K562 (cell line): Measurements from ENCODE around the gene CRTC3.

Experiments used
- ATF6 ChIP-seq: sonication (generic); formaldehyde crosslinking; IDR thresholded peaks from 2 replicates; pipeline ENCODE4 v1.4.0; 2020; ENCODE audit warnings: mild to moderate bottlenecking, missing genetic modification reagents
- CAMTA2 ChIP-seq: fragments of 250-450 bp; sonication (Bioruptor Pico); conservative IDR thresholded peaks from 2 replicates; pipeline ENCODE4 v1.5.1; 2022
- CREB1 ChIP-seq, 2 experiments: sonication (generic) in 1 of 2; formaldehyde crosslinking in 1 of 2; IDR thresholded peaks; 2 replicates each; pipeline versions ENCODE4 v1.6.1 to v1.8.0; 2012 to 2022; ENCODE audit warnings: inconsistent platforms in 1 of 2, mild to moderate bottlenecking in 1 of 2, missing genetic modification reagents in 1 of 2, moderate library complexity in 1 of 2
- GABPB1 ChIP-seq: sonication (generic); formaldehyde crosslinking; IDR thresholded peaks from 2 replicates; pipeline ENCODE4 v1.8.0; 2022; ENCODE audit warnings: mild to moderate bottlenecking, missing genetic modification reagents
- HMGXB4 ChIP-seq: sonication (generic); formaldehyde crosslinking; IDR thresholded peaks from 2 replicates; pipeline ENCODE4 v1.8.1; 2023; ENCODE audit warnings: mild to moderate bottlenecking, missing genetic modification reagents
- MXI1 ChIP-seq: IDR thresholded peaks from 2 replicates; pipeline ENCODE4 v1.6.1; 2011; ENCODE audit warnings: low read depth, mild to moderate bottlenecking, improper control_type of control experiment, low read length
- TCF7L2 ChIP-seq: fragments of 150-350 bp; IDR thresholded peaks from 2 replicates; pipeline ENCODE4 v1.6.1; 2016; ENCODE audit warnings: low read depth, mild to moderate bottlenecking, low read length, moderate library complexity
- TFAM ChIP-seq: fragments of 250-450 bp; sonication (Bioruptor Pico); conservative IDR thresholded peaks from 2 replicates; pipeline ENCODE4 v1.5.0; 2021; ENCODE audit warnings: mild to moderate bottlenecking, moderate library complexity
- UBTF ChIP-seq, 2 experiments: IDR thresholded peaks; 2 replicates each; pipeline ENCODE4 v1.6.1; 2012; ENCODE audit warnings: improper control_type of control experiment in 2 of 2, low read depth in 2 of 2, low read length in 2 of 2, borderline replicate concordance in 1 of 2
- TF ChIP-seq, protein P1 (sequence below), 3 experiments: IDR thresholded peaks in 2 of 3; conservative IDR thresholded peaks in 1 of 3; 2 replicates each; pipeline ENCODE4 v1.5.1; 2011 to 2012; ENCODE audit warnings: low read length in 3 of 3, mild to moderate bottlenecking in 3 of 3, control low read depth in 2 of 3, improper control_type of control experiment in 1 of 3, inconsistent platforms in 1 of 3, low read depth in 1 of 3, mixed read lengths in 1 of 3, moderate library complexity in 1 of 3; ENCODE audit not compliant: insufficient read depth in 2 of 3

DNA sequence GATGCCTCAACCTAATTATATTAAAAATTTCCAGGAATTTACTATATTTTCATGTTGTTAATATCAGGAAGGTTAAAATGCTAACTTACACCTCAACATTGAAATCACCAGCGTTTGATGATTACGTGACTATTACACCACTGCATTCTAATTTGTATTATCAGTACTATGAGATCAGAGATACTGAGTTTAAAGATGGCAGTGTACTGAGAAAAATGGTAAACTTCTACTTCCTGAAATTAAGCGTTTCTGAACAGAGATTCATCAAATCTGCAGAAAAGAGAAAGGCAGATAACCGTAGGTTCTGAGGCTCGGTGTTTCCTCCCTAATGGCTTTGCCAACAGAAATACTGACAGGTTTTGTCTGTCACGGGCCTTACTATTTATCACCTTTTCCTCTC is 69.9 kb downstream of the CRTC3 start:
- TF ChIP-seq HMGXB4 (CRISPR knock-in tag) (no peak), CREB1 (IDR thresholded peaks at IDR 0.05) (no peak), CREB1 (CRISPR knock-in tag; IDR thresholded peaks at IDR 0.05) (no peak), TCF7L2 (no peak), CAMTA2 (CRISPR knock-in tag) (no peak), MXI1 (no peak), TFAM (CRISPR knock-in tag) (no peak), GABPB1 (no peak), ATF6 (no peak), UBTF (IDR thresholded peaks at IDR 0.05; ENCODE audit: borderline replicate concordance in 1 of 2, low read depth in 2 of 2, low read length in 2 of 2) (no peak)
- TF ChIP-seq, protein P1, sequence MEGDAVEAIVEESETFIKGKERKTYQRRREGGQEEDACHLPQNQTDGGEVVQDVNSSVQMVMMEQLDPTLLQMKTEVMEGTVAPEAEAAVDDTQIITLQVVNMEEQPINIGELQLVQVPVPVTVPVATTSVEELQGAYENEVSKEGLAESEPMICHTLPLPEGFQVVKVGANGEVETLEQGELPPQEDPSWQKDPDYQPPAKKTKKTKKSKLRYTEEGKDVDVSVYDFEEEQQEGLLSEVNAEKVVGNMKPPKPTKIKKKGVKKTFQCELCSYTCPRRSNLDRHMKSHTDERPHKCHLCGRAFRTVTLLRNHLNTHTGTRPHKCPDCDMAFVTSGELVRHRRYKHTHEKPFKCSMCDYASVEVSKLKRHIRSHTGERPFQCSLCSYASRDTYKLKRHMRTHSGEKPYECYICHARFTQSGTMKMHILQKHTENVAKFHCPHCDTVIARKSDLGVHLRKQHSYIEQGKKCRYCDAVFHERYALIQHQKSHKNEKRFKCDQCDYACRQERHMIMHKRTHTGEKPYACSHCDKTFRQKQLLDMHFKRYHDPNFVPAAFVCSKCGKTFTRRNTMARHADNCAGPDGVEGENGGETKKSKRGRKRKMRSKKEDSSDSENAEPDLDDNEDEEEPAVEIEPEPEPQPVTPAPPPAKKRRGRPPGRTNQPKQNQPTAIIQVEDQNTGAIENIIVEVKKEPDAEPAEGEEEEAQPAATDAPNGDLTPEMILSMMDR (IDR thresholded peaks at IDR 0.05 in 2 of 3, conservative IDR thresholded peaks at IDR 0.05 in 1 of 3; ENCODE audit: insufficient read depth in 2 of 3, low read depth in 1 of 3, low read length in 3 of 3) = no peak
